Activated naive CD8-positive, alpha-beta T cell treated with anti-CD3 and anti-CD28 coated beads for 36 hours (primary cell): Measurements from ENCODE around the gene TMC7. TPM values are rescaled to one million over a fixed set of nuclear protein-coding genes. Genes with fewer than 3 reads are reported as not detected.

ENCODE experiments used
- DNase-seq: peaks from one replicate; pipeline ENCODE4 v3.0.0; 2021
- H3K27ac Mint-ChIP-seq: one replicate; pipeline ENCODE4 v1.8.0; 2022; ENCODE audit warnings: mild to moderate bottlenecking, moderate library complexity, mixed read lengths
- H3K27me3 Mint-ChIP-seq: one replicate; pipeline ENCODE4 v1.8.0; 2022; ENCODE audit warnings: mild to moderate bottlenecking, mixed read lengths
- H3K36me3 Mint-ChIP-seq: one replicate; pipeline ENCODE4 v1.8.0; 2021; ENCODE audit warnings: mild to moderate bottlenecking, mixed read lengths
- H3K4me1 Mint-ChIP-seq: one replicate; pipeline ENCODE4 v1.8.0; 2021; ENCODE audit warnings: mixed read lengths
- H3K4me3 Mint-ChIP-seq: one replicate; pipeline ENCODE4 v1.8.0; 2022; ENCODE audit warnings: mild to moderate bottlenecking, moderate library complexity, mixed read lengths
- H3K9me3 Mint-ChIP-seq: one replicate; pipeline ENCODE4 v1.8.0; 2022; ENCODE audit warnings: mixed read lengths
- total RNA-seq, 2 experiments: library from RNA; stranded (reverse); gene quantifications; one replicate each; pipeline ENCODE4 v1.2.3, GENCODE V29; 2021

TMC7 gene
- total RNA-seq, 2 experiments from 2014 or later = not detected

- H3K9me3 Mint-ChIP-seq = no peaks in the 10 kb centered on the region
Measured at GRCh38 chr16:19105891-19106624, 122.3 kb downstream of the TMC7 start.

GRCh38 chr16:19106625-19107020 lies 122.9 kb downstream of the TMC7 start:
- Mint-ChIP-seq H3K27ac (no peak overlapping the region), H3K4me3 (no peak overlapping the region)

More at GRCh38 chr16:19105891-19106624, 122.3 kb downstream of the TMC7 start:
- no peak for DNase-seq
- no peaks in the 10 kb centered on the region for H3K36me3 Mint-ChIP-seq
- H3K4me3 Mint-ChIP-seq = no peak overlapping the region
- H3K27ac Mint-ChIP-seq = no peak overlapping the region
- peaks cover 2% of the 10 kb centered on the region for H3K4me1 Mint-ChIP-seq
- peaks cover 11% of the 10 kb centered on the region for H3K27me3 Mint-ChIP-seq

GRCh38 chr16:19108409-19109287 lies 124.9 kb downstream of the TMC7 start:
- H3K36me3 Mint-ChIP-seq = peaks cover 2% of the 10 kb centered on the region
- H3K27ac Mint-ChIP-seq = no peak overlapping the region

More at GRCh38 chr16:19106625-19107020, 122.9 kb downstream of the TMC7 start:
- Mint-ChIP-seq H3K27me3 (peaks cover 11% of the 10 kb centered on the region), H3K4me1 (peaks cover 2% of the 10 kb centered on the region), H3K36me3 (no peaks in the 10 kb centered on the region), H3K9me3 (no peaks in the 10 kb centered on the region)
- no peak for DNase-seq

GRCh38 chr16:19109288-19109664 lies 125.5 kb downstream of the TMC7 start:
- Mint-ChIP-seq H3K4me1 (peaks cover 2% of the 10 kb centered on the region), H3K36me3 (peaks cover 2% of the 10 kb centered on the region), H3K27ac (no peak overlapping the region), H3K27me3 (peaks cover 33% of the 10 kb centered on the region), H3K4me3 (no peak overlapping the region), H3K9me3 (no peaks in the 10 kb centered on the region)
- no peak for DNase-seq

More at GRCh38 chr16:19108409-19109287, 124.9 kb downstream of the TMC7 start:
- peaks cover 29% of the 10 kb centered on the region for H3K27me3 Mint-ChIP-seq
- no peaks in the 10 kb centered on the region for H3K9me3 Mint-ChIP-seq
- peaks cover 2% of the 10 kb centered on the region for H3K4me1 Mint-ChIP-seq
- DNase-seq = no peak
- no peak overlapping the region for H3K4me3 Mint-ChIP-seq

GRCh38 chr16:19110537-19111360 lies 127.0 kb downstream of the TMC7 start:
- H3K9me3 Mint-ChIP-seq = no peaks in the 10 kb centered on the region
- H3K4me3 Mint-ChIP-seq = no peak overlapping the region
- H3K27ac Mint-ChIP-seq = no peak overlapping the region
- H3K36me3 Mint-ChIP-seq = peaks cover 2% of the 10 kb centered on the region
- H3K4me1 Mint-ChIP-seq = peaks cover 2% of the 10 kb centered on the region
- peaks cover 38% of the 10 kb centered on the region for H3K27me3 Mint-ChIP-seq
- no peak for DNase-seq

GRCh38 chr16:19112099-19112407 lies 128.3 kb downstream of the TMC7 start:
- DNase-seq = no peak
- Mint-ChIP-seq H3K9me3 (no peaks in the 10 kb centered on the region), H3K27ac (no peak overlapping the region), H3K4me3 (no peak overlapping the region), H3K4me1 (peaks cover 3% of the 10 kb centered on the region), H3K27me3 (peaks cover 44% of the 10 kb centered on the region), H3K36me3 (peaks cover 2% of the 10 kb centered on the region)

Other genes with a start within 250 kb of the TMC7 start
- 1,000 to 10,000 TPM; 1,879 to 1,890 TPM for gene RPS15A, start 193.6 kb upstream of the TMC7 start, total RNA-seq
- gene ARL6IP1, start 182.4 kb upstream of the TMC7 start, total RNA-seq = 100 to 1,000 TPM; 102 to 105 TPM
- 10 to 100 TPM; 78.9 to 91.3 TPM for gene SMG1, start 57.5 kb upstream of the TMC7 start, total RNA-seq
- 10 to 100 TPM; 19.8 to 22.5 TPM for gene COQ7, start 83.7 kb downstream of the TMC7 start, total RNA-seq
- gene ITPRIPL2, start 130.0 kb downstream of the TMC7 start, total RNA-seq = under 1 TPM; 0.35 to 0.38 TPM
- under 1 TPM in 1 of 2 experiments, not detected in 1; 0.14 TPM for gene SYT17, start 184.3 kb downstream of the TMC7 start, total RNA-seq